Ovary (tissue), 9 donors: ENCODE results near the gene HAVCR1. TPM values are rescaled to one million over a fixed set of nuclear protein-coding genes. Genes with fewer than 3 reads are reported as not detected.

ENCODE experiments used
- DNase-seq, 5 donors: peaks; one replicate each; pipeline ENCODE4 v3.0.0-alpha.2; 2019 to 2020
- H3K27ac ChIP-seq, 2 donors: fragments of 200-600 bp; one replicate each; pipeline versions ENCODE4 v1.5.1 to v1.8.0; 2019 to 2022
- H3K27me3 ChIP-seq: fragments of 200-600 bp; one replicate; pipeline ENCODE4 v1.8.0; 2022
- H3K36me3 ChIP-seq: fragments of 200-600 bp; sonication (generic); one replicate; pipeline ENCODE4 v1.5.1; 2019
- H3K4me1 ChIP-seq: one replicate; pipeline ENCODE4 v1.8.1; 2013; ENCODE audit warnings: mild to moderate bottlenecking, moderate library complexity; ENCODE audit not compliant: insufficient read depth
- H3K4me3 ChIP-seq: fragments of 200-600 bp; sonication (generic); one replicate; pipeline ENCODE4 v1.5.1; 2017
- H3K9me3 ChIP-seq, 2 donors: fragments of 200-600 bp in 1 of 2; sonication (generic) in 1 of 2; one replicate each; pipeline versions ENCODE4 v1.5.1 to v1.8.1; 2013 to 2019; ENCODE audit warnings: mild to moderate bottlenecking in 1 of 2, moderate library complexity in 1 of 2
- EP300 ChIP-seq: sonication (generic); formaldehyde crosslinking; IDR thresholded peaks from one replicate; pipeline ENCODE4 v1.6.1; 2017; ENCODE audit warnings: antibody characterized with exemption
- POLR2A ChIP-seq: fragments of 450-650 bp; IDR thresholded peaks from one replicate; pipeline ENCODE4 v1.6.1; 2017; ENCODE audit warnings: antibody characterized with exemption, mild to moderate bottlenecking, moderate library complexity
- WGBS, 3 donors: extraction: QIAGEN DNeasy Blood & Tissue Kit in 1 of 3; methylation state at CpG; one replicate each; pipeline versions ENCODE4 v1.1.5 to v1.1.7; 2013 to 2017; 5-methylcytosine and 5-hydroxymethylcytosine counted together
- intact Hi-C, 4 donors: fragments of 100-400 bp; cut with DNase I; formaldehyde crosslinking; loops; one replicate each; pipeline versions ENCODE4 v1.11.0 to v1.15.1; 2022 to 2023
- polyA plus RNA-seq, 2 donors: library from polyadenylated mRNA; stranded (reverse); fragments of 200-250 nt in 1 of 2; fragments of 350-450 nt in 1 of 2; fragmentation: Illumina TruSeq in 1 of 2; extraction: RNeasy Lipid Tissue Mini Kit (QIAGEN cat#74804) in 1 of 2; gene quantifications; one replicate each; pipeline ENCODE4 v1.2.3, GENCODE V29; 2013 to 2014
- total RNA-seq, 7 donors: library from RNA; depleted of rRNA in 2 of 7; stranded (reverse); fragments of >200 nt in 2 of 7; fragmentation: NEBNext Ultra II Directional in 3 of 7; extraction: Animal tissue kit (Norgen Biotek cat#: 25700) in 3 of 7; gene quantifications; one replicate each; pipeline versions ENCODE4 v1.1.0 to v1.2.4, GENCODE V29; 2016 to 2023
- TF ChIP-seq, protein P1 (sequence below), 3 donors: fragments of 450-650 bp in 2 of 3; fragments of 200-600 bp in 1 of 3; IDR thresholded peaks; one replicate each; pipeline versions ENCODE4 v1.5.1 to v1.8.0; 2016 to 2022; ENCODE audit warnings: antibody characterized with exemption in 3 of 3, mild to moderate bottlenecking in 1 of 3
- donor health status: DM: no; HTN: no; CAD: no; lungs with moderate emphysema.
- donor health status: DM: no; HTN: no; CAD: no.
- donor health status: Bipolar disorder and iron deficiency.
- donor health status: DM: yes; HTN: yes; CAD: no.
- donor health status: DM: no; HTN: no; CAD: no.
- donor health status: DM: yes; HTN: yes; CAD: no.

HAVCR1 gene
- total and polyA plus RNA-seq, 9 donors: 0.23 TPM; not detected in 8

DNA sequence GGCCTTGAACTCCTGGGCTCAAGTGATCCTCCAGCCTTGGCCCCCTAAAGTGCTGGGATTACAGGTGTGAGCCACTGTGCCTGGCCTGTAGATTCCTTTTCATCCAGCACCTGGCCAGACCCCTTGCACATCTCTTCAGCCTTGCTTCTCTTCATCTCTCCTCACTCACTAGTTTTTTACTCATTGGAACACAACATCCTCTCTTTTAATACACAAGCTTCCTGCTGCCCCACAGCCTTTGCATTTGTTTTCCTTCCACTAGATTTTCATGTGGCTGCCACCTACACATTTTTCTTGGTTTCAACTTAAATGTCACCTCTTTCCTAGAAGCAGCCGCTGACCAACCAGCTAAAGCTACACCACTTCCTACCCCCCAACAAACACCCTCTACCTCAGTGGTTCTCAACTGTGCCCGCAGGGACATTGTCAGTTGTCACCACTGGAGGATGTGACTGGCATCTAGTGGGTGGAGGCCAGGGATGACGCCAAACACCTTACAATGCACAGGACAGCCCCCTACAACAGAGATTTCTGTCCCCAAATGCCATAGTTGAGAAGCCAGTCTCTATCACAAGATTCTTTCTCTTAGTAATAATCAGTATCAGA lies 33.7 kb downstream of the HAVCR1 start:
- WGBS, 3 donors: 88 to 91% (median 89%) methylated on average over 3 of the region's 3 CpGs
- Histone ChIP-seq H3K4me1 (no peaks in the 10 kb centered on the region), H3K9me3 (no peaks in the 10 kb centered on the region), H3K27ac (no peak overlapping the region), H3K27me3 (no peaks in the 10 kb centered on the region), H3K36me3 (no peaks in the 10 kb centered on the region), H3K4me3 (no peak overlapping the region)
- intact Hi-C loops: no loop called here
- TF ChIP-seq EP300 (no peak), POLR2A (no peak)
- TF ChIP-seq, protein P1, sequence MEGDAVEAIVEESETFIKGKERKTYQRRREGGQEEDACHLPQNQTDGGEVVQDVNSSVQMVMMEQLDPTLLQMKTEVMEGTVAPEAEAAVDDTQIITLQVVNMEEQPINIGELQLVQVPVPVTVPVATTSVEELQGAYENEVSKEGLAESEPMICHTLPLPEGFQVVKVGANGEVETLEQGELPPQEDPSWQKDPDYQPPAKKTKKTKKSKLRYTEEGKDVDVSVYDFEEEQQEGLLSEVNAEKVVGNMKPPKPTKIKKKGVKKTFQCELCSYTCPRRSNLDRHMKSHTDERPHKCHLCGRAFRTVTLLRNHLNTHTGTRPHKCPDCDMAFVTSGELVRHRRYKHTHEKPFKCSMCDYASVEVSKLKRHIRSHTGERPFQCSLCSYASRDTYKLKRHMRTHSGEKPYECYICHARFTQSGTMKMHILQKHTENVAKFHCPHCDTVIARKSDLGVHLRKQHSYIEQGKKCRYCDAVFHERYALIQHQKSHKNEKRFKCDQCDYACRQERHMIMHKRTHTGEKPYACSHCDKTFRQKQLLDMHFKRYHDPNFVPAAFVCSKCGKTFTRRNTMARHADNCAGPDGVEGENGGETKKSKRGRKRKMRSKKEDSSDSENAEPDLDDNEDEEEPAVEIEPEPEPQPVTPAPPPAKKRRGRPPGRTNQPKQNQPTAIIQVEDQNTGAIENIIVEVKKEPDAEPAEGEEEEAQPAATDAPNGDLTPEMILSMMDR (IDR thresholded peaks at IDR 0.05): no peak
- no peak for DNase-seq

- no peaks in the 10 kb centered on the region for H3K36me3 ChIP-seq
- DNase-seq: no peak
- H3K27me3 ChIP-seq: no peaks in the 10 kb centered on the region
- no peaks in the 10 kb centered on the region for H3K4me1 ChIP-seq
- 74 to 79% (median 77%) methylated on average over 5 of the region's 5 CpGs for WGBS, 3 donors
- no peak for TF ChIP-seq EP300
- TF ChIP-seq, protein P1 (IDR thresholded peaks at IDR 0.05): no peak
- no peak for TF ChIP-seq POLR2A
- H3K4me3 ChIP-seq: no peak overlapping the region
- H3K27ac ChIP-seq: no peak overlapping the region
- intact Hi-C loops: no loop called here
- no peaks in the 10 kb centered on the region for H3K9me3 ChIP-seq
Measured at GRCh38 chr5:157024208-157024959, 34.5 kb downstream of the HAVCR1 start.

DNA sequence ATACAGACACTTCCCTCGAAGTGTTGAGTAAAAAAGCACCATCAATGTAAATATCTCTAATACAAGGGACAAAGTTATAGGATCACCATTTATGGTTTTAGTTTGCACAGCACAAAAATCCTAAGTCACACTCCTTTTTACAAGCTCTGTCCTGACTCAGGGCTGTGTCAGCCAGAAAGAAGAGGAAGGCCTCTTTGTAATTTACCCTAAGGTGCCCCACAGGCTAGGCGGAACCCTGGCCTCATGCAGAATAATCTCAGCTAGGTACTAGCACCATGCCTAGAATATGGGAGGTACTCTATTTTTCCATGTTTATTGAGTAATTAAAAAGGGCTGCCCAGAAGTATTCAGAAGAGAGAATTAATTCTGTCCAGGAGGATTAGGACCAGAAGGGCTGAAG lies 36.9 kb downstream of the HAVCR1 start:
- DNase-seq: no peak
- Histone ChIP-seq H3K4me3 (no peak overlapping the region), H3K9me3 (peaks cover 0 to 3% of the 10 kb centered on the region in 2 donors), H3K27ac (no peak overlapping the region), H3K36me3 (no peaks in the 10 kb centered on the region), H3K4me1 (no peaks in the 10 kb centered on the region), H3K27me3 (no peaks in the 10 kb centered on the region)
- WGBS, 3 donors: 92 to 93% (median 93%) methylated on average over 2 of the region's 2 CpGs
- TF ChIP-seq, protein P1 (IDR thresholded peaks at IDR 0.05): no peak
- TF ChIP-seq EP300 (no peak), POLR2A (no peak)
- intact Hi-C loops: no loop called here

GRCh38 chr5:157020511-157021222 lies 38.2 kb downstream of the HAVCR1 start:
- TF ChIP-seq EP300 (no peak), POLR2A (no peak)
- TF ChIP-seq, protein P1 (IDR thresholded peaks at IDR 0.05): no peak
- DNase-seq: no peak
- peaks cover 0 to 3% of the 10 kb centered on the region in 2 donors for H3K9me3 ChIP-seq
- H3K27me3 ChIP-seq: no peaks in the 10 kb centered on the region
- intact Hi-C loops: no loop called here
- no peaks in the 10 kb centered on the region for H3K4me1 ChIP-seq
- no peak overlapping the region for H3K4me3 ChIP-seq
- no peaks in the 10 kb centered on the region for H3K36me3 ChIP-seq
- 62 to 79% (median 76%) methylated on average over 4 of the region's 4 CpGs for whole genome bisulfite sequencing, 3 donors
- no peak overlapping the region for H3K27ac ChIP-seq
